GM21381 (cell line): ENCODE measurements around the gene ATAD3A.
"Not testable (repeated sequence)": the region's sequence is repeated elsewhere in the genome, so short reads cannot be mapped to it uniquely, and the experiment has no call there.

Experiments
- ATAC-seq: cut with Tn5 transposase; IDR thresholded peaks from one replicate; pipeline ENCODE4 v1.9.1; 2021; ENCODE audit warnings: mild to moderate bottlenecking, moderate library complexity; ENCODE audit not compliant: unreplicated experiment

ATAD3A gene

GRCh38 chr1:1553821-1554494, 42.0 kb downstream of the ATAD3A start:
- ATAC-seq: no peak

GRCh38 chr1:1554550-1554925, 42.6 kb downstream of the ATAD3A start:
- ATAC-seq: no peak

DNA sequence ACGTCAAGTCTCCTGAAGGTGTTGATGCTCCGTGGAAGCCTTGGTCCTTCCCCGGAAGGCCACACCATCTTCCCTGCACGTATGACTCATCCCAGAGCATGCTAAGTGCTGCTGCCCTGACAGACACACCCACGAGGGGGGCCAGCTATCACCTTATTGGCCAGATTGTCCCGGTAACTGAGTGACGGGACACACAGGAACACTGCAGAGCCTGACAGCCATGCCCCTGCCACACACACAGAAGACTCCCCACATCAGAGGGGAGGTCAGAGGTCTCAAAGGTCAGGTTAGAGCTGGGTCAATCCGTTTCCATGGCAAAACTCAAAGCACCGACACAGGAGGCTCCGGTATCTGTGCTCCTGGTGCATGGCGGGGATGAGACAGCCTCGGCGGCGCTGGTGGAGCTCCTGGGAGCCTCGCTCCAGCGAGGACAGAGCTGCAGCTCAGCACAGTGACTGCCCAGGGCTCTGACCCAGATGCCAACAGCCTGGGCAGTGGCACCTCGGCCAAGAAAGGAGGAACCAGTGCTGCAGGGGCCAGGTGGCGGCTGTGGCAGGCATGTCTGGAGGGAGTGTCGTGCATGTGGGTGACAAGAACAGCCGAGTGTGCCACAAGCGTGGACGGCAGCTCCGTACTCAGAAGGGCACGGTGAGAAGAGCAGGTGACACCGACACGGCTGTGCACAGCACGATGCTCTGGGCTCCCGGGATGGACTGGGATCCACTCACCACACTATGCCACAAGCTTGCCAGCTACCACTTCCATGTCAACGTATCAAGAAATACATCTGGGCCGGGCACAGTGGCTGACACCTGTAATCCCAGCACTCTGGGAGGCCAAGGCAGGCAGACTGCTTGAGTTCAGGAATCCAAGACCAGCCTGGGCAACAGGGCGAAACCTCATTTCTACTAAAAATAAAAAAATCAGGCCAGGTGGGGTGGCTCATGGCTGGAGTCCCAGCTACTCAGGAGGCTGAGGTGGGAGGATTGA, 43.3 kb downstream of the ATAD3A start:
- no peak for ATAC-seq

- ATAC-seq: no peak
Observed at GRCh38 chr1:1556505-1556904, 44.5 kb downstream of the ATAD3A start.

DNA sequence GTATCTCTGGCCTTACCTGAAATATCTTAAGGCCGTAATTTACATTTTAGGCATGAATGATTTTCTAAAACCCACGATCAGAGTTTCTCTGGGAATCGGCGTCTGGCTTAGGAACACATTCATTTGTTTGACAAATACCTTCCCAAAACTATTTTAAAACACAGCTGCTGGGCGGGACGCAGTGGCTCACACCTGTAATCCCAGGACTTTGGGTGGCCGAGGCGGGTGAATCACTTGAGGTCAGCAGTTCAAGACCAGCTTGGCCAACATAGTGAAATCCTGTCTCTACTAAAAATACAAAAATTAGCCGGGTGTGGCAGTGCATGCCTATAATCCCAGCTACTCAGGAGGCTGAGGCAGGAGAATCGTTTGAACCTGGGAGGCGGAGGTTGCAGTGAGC, 45.0 kb downstream of the ATAD3A start:
- not testable (repeated sequence) for ATAC-seq

DNA sequence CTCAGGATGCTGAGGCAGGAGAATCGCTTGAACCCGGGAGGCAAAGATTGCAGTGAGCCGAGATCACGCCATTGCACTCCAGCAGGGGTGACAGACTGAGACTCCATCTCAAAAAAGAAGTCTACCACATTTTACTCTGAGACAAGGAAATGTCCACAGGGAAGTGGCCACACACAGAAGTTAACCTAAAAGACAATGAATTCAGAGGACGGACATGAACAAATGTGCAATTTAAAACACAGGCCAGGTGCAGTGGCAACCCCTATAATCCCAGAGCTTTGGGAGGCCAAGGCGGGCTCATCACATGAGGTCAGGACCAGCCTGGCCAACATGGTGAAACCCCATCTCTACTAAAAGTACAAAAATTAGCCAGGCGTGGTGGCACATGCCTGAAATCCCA, 45.7 kb downstream of the ATAD3A start:
- not testable (repeated sequence) for ATAC-seq

- ATAC-seq: no peak
Observed at GRCh38 chr1:1558591-1558990, 46.6 kb downstream of the ATAD3A start.

GRCh38 chr1:1559066-1559465, 47.1 kb downstream of the ATAD3A start:
- no peak for ATAC-seq

DNA sequence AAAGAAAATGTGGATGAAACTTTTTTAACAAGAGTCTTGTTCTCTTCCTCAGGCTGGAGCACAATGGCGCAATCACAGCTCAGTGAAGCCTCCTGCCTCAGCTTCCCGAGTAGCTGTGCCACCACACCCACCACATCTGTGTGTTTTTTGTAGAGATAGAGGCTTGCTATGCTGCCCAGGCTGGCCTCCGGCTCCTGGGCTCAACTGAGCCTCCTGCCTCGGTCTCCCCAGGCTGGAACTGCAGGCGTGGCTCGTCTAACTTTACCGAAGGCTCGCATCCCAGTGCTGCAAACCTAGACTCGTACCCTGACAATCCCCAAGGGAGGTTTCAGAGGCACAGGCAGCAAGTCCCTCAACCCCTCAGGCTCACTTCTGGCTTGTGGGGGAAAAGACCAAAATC, 48.2 kb downstream of the ATAD3A start:
- no peak for ATAC-seq

DNA sequence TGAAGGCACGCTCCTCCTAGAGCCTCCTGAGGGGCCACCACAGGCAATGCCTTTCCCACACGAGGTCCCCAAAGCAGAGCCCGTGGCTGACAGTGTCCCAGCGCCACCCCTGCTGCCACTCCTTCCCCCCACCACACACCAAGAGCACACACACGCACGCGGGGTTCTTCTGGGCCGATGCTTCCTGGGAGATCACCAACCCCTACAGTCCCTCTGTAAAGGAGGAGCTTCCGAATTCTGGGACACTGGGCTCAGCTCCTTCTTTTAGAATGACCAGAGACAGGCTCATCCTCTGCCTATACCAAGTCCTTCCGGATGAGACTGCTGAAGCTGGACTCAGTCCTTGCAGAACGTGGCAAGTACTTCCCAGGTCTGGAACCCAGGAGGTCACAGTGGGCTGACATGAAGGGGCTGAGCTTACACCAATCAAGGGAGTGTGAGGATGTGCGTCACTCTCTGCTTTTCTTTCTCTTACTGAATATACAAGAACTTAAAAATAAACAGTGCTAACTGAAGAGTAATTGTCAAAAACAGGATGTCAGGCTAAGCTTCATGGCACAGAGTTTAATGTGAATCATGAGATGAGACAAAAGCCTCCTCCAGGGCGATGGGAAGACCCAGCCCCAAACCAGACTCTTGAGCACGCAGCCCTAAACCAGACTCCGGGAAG, 50.0 kb downstream of the ATAD3A start:
- no peak for ATAC-seq

- no peak for ATAC-seq
Observed at GRCh38 chr1:1562556-1563195, 50.7 kb downstream of the ATAD3A start.

GRCh38 chr1:1563688-1564087, 51.7 kb downstream of the ATAD3A start:
- no peak for ATAC-seq

GRCh38 chr1:1564268-1564667, 52.3 kb downstream of the ATAD3A start:
- no peak for ATAC-seq

DNA sequence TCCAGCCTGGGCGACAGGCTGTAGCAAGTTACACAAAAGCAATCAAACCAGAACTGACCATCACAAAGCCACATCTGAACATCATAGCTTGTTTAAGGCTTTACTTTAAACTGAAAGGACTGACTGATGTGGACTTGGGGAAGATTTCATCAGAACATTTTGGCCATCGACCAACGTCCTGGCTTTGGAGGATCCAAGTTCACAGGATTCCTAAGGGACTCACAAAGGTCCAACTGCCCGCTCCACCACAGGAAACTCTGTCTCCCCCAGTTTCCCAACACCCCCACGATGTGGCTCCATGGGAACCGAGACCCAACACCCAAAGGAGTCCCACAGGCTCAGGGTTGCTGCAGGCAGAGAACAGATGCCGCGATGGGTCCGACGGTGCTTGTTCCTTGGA, 53.4 kb downstream of the ATAD3A start:
- ATAC-seq: no peak

- ATAC-seq: no peak
Observed at GRCh38 chr1:1567152-1567875, 55.4 kb downstream of the ATAD3A start.

- ATAC-seq: no peak
Observed at GRCh38 chr1:1567891-1568291, 55.9 kb downstream of the ATAD3A start.

DNA sequence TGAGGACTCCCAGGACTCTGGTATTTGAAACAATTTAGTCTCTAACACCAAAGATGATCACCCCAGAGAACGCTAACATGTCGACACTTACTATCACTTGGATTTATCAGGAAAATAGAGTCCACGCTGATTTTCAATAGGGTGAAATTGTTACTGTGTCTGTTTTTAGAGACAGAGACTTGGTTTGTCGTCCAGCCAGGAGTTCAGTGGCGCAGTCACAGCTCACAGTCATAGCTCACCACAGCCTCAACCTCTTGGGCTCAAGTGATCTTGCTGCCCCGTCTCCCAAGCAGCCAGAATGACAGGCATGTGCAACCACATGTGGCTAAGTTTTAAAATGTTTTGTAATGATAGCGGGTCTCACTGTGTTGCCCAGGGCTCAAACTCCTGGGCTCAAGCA, 57.4 kb downstream of the ATAD3A start:
- no peak for ATAC-seq

GRCh38 chr1:1573843-1574720, 62.1 kb downstream of the ATAD3A start:
- ATAC-seq: peak; percentile 60

DNA sequence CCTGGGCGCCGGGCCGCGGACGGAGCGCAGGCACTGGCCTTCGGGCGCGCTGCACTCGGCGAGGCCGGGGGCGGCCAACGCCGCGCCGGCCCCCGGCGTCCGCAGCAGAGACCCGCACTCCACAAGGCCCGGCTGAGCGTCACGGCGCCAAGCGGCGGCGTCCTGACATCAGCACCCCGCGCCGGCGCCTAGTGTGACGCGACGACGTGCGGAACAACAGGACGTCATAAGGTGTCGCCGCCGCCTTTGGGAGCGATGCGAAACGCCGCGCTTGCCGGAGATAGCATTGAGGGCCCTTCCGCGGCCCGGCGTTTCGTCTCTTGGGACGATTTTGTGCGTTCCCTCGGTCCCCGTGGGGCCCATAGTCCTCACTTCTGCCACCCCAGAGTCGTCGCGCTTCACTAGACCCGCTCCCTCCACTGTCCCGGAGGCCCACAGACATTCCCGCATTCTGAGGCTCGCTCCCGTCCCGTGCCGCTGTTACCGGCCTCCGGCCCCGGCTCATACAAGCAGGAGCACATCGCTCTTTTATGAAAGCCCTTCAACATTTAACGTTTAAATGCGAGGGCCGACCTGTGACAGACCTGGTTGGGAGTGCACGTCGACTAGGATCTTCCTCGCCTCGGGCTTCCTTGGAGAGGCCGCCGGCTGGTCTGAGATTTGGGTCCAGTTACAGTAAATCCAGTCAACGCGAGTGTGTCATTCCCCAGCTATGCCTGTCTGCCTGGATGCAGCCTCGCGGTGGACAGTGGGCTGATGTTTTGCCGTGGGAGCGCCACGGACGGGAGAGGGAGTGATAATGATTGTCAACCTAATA, 63.0 kb downstream of the ATAD3A start, which contains the start of gene SSU72:
Gene SSU72 (minus strand): TSS at position 143 of the 817 bp plus-strand sequence. CDS start 306 bp downstream, outside the sequence.
- peak; percentile 85 for ATAC-seq
